ENCODE measurements around the gene TMEM220. TPM values are rescaled to one million over a fixed set of nuclear protein-coding genes. Genes with fewer than 3 reads are reported as not detected.

The TMEM220 gene
- total RNA-seq, 1 donor = 3.3 TPM

- H3K4me2 ChIP-seq (ENCODE audit: insufficient read depth, low read length) = no peak overlapping the region
- H3K4me3 ChIP-seq (ENCODE audit: insufficient read depth, low read length) = no peak overlapping the region
- H4K20me1 ChIP-seq (ENCODE audit: insufficient read depth, low read length) = no peaks in the 10 kb centered on the region
- H3K79me2 ChIP-seq (ENCODE audit: insufficient read depth, low read length) = no peaks in the 10 kb centered on the region
- H3K4me1 ChIP-seq (ENCODE audit: insufficient read depth, low read length) = no peaks in the 10 kb centered on the region
- no peak overlapping the region for H3K27ac ChIP-seq (ENCODE audit: low read depth, low read length)
- H3K9me3 ChIP-seq (ENCODE audit: low read depth, low read length) = no peaks in the 10 kb centered on the region
- TF ChIP-seq CTCF (IDR thresholded peaks at IDR 0.05; ENCODE audit: extremely low read depth, low read depth, low read length) = no peak
- no peaks in the 10 kb centered on the region for H3K27me3 ChIP-seq (ENCODE audit: insufficient read depth, low read length)
- no peak for DNase-seq (ENCODE audit: insufficient read length, low spot score, missing footprints)
- H3K36me3 ChIP-seq (ENCODE audit: insufficient read depth, low read length) = no peaks in the 10 kb centered on the region
- H2AFZ ChIP-seq (ENCODE audit: low read length) = no peak overlapping the region
Observed at GRCh38 chr17:10751563-10751962, 21.7 kb upstream of the TMEM220 start.

- Histone ChIP-seq H3K79me2 (ENCODE audit: insufficient read depth, low read length) (no peaks in the 10 kb centered on the region), H3K4me1 (ENCODE audit: insufficient read depth, low read length) (no peaks in the 10 kb centered on the region), H3K36me3 (ENCODE audit: insufficient read depth, low read length) (no peaks in the 10 kb centered on the region), H2AFZ (ENCODE audit: low read length) (no peak overlapping the region), H3K9me3 (ENCODE audit: low read depth, low read length) (no peaks in the 10 kb centered on the region), H3K27me3 (ENCODE audit: insufficient read depth, low read length) (no peaks in the 10 kb centered on the region), H3K27ac (ENCODE audit: low read depth, low read length) (no peak overlapping the region), H3K4me3 (ENCODE audit: insufficient read depth, low read length) (no peak overlapping the region), H4K20me1 (ENCODE audit: insufficient read depth, low read length) (no peaks in the 10 kb centered on the region), H3K4me2 (ENCODE audit: insufficient read depth, low read length) (no peak overlapping the region)
- TF ChIP-seq CTCF (IDR thresholded peaks at IDR 0.05; ENCODE audit: extremely low read depth, low read depth, low read length) = no peak
- DNase-seq (ENCODE audit: insufficient read length, low spot score, missing footprints) = no peak
Observed at GRCh38 chr17:10750210-10750609, 20.4 kb upstream of the TMEM220 start.

GRCh38 chr17:10748531-10749181 is 18.8 kb upstream of the TMEM220 start:
- Histone ChIP-seq H3K27ac (ENCODE audit: low read depth, low read length) (no peak overlapping the region), H3K79me2 (ENCODE audit: insufficient read depth, low read length) (no peaks in the 10 kb centered on the region), H3K36me3 (ENCODE audit: insufficient read depth, low read length) (no peaks in the 10 kb centered on the region), H3K4me3 (ENCODE audit: insufficient read depth, low read length) (no peak overlapping the region), H3K4me1 (ENCODE audit: insufficient read depth, low read length) (no peaks in the 10 kb centered on the region), H4K20me1 (ENCODE audit: insufficient read depth, low read length) (no peaks in the 10 kb centered on the region), H3K4me2 (ENCODE audit: insufficient read depth, low read length) (no peak overlapping the region), H3K27me3 (ENCODE audit: insufficient read depth, low read length) (no peaks in the 10 kb centered on the region), H2AFZ (ENCODE audit: low read length) (no peak overlapping the region), H3K9me3 (ENCODE audit: low read depth, low read length) (no peaks in the 10 kb centered on the region)
- TF ChIP-seq CTCF (IDR thresholded peaks at IDR 0.05; ENCODE audit: extremely low read depth, low read depth, low read length) = no peak
- no peak for DNase-seq (ENCODE audit: insufficient read length, low spot score, missing footprints)

- no peak for TF ChIP-seq CTCF (IDR thresholded peaks at IDR 0.05; ENCODE audit: extremely low read depth, low read depth, low read length)
- Histone ChIP-seq H2AFZ (ENCODE audit: low read length) (no peak overlapping the region), H3K27ac (ENCODE audit: low read depth, low read length) (no peak overlapping the region), H3K4me3 (ENCODE audit: insufficient read depth, low read length) (no peak overlapping the region), H3K4me2 (ENCODE audit: insufficient read depth, low read length) (no peak overlapping the region), H3K27me3 (ENCODE audit: insufficient read depth, low read length) (no peaks in the 10 kb centered on the region), H3K79me2 (ENCODE audit: insufficient read depth, low read length) (no peaks in the 10 kb centered on the region), H3K9me3 (ENCODE audit: low read depth, low read length) (no peaks in the 10 kb centered on the region), H3K36me3 (ENCODE audit: insufficient read depth, low read length) (no peaks in the 10 kb centered on the region), H3K4me1 (ENCODE audit: insufficient read depth, low read length) (no peaks in the 10 kb centered on the region), H4K20me1 (ENCODE audit: insufficient read depth, low read length) (no peaks in the 10 kb centered on the region)
- no peak for DNase-seq (ENCODE audit: insufficient read length, low spot score, missing footprints)
Observed at GRCh38 chr17:10745231-10745630, 15.4 kb upstream of the TMEM220 start.
